ENCODE results near the gene SRD5A3.
A peak's percentile ranks its signal among the peaks of the same experiment; 100 is the strongest.
"Not testable (repeated sequence)": the region's sequence is repeated elsewhere in the genome, so short reads cannot be mapped to it uniquely, and the experiment has no call there.

Gene SRD5A3

DNA sequence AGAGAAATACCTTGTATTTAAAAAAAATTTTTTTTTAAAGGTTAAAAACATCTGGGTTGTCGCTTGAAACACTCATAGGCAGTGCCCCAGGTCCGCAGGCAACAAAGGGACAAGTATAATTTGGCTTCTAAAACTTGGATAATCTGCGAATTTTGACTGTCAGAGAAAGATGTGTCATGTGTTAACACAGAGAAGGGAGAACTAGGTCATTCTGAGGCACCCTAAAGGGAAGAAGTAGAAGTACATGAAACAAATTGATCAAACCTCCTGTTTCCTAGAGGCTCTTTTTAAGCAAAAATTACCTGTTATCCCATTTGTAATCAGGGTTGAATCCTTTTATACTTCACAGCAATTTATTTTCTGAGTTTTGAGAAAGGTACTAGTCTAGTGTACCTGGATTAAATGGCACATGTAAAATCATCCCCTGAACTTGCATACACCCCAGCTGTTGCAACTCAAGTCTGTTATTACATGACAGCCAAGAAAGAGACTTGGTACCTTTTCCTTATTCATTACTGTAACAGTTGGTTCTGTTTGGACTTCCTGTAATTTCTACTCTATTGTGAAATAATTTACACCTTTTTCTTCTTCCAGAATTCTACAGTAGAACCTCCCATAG lies 1.7 kb downstream of the SRD5A3 start:
- DNase-seq, result no peak

DNA sequence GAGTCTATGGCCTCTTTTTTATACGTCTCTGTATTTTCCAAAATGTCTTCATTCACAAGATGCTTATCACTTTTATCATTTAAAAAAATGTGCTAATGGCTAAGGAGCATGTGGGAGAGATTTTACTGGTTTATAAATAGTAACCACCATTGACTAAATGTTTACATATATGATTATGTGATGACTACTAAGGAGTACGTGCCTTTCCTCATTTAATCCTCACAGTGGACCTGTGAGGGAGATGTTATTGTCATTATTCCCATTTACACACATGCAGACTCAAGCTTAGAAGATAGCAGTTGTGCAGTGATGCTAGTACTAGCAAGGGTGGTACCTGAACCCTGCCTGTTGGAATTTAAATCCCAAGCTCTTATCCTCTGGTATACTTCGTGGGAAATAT lies 2.4 kb downstream of the SRD5A3 start:
- DNase-seq, result no peak

DNA sequence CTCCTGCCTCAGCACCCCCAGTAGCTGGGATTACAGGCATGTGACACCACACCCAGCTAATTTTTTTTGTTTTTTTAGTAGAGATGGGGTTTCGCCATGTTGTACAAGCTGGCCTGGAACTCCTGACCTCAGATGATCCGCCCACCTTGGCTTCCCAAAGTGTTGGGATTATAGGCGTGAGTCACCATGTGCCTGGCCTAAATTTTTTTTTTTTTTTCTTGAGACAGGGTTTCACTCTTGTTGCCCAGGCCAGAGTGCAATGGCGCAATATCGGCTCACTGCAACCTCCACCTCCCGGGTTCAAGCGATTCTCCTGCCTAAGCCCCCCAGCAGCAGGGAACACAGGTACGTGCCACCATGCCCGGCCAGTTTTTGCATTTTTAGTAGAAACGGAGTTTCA lies 4.8 kb downstream of the SRD5A3 start:
- not testable (repeated sequence) for DNase-seq

DNA sequence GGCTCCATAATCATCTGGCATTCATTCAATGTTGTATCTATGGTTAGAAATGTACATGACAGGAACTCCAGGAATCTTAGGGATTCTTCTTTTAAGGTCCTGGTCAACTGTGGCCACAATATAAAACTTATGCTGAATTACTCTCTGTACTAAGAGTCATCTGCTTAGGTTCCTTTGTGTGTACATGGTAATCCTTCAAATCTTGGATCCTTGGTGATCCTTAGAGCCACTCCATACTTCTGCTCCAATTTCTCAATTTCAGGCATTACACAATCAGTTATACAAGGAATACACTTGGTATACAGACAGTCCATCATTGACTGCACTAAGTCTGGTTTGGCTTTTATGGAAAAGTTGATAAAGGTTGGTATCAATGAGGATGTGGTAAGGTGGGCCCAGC lies 5.8 kb downstream of the SRD5A3 start:
- DNase-seq, result no peak

DNA sequence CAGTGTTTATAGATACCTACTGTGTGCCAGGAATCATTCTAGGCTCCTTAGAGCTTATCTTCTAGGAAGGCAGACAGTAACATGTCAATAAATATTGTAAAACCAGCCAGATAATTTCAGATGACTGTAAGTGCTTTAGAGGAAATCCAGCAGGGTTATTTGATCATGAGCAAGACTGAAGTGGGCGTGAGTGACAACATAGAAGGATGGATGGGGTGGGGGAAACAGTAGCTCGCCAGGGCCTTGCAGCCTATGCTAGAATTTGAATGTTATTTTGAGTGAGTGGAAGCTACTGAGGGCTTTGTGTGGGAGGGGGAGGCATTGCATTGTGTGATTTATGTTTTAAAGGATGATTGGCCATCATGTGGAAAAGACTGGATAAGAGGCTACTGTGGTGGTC lies 6.7 kb downstream of the SRD5A3 start:
- DNase-seq, result no peak

DNA sequence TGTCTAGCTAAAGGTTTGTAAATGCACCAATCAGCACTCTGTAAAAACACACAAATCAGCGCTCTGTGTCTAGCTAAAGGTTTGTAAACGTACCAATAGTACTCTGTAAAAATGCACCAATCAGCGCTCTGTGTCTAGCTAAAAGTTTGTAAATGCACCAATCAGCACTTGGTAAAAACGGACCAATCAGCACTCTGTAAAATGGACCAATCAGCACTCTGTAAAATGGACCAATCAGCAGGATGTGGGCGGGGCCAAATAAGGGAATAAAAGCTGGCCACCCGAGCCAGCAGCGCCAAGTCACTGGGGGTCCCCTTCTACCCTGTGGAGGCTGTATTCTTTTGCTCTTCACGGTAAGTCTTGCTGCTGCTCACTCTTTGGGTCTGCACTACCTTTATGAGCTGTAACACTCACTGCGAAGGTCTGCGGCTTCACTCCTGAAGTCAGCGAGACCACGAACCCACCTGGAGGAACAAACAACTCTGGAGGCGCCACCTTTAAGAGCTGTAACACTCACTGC lies 7.2 kb downstream of the SRD5A3 start:
- not testable (repeated sequence) for DNase-seq

DNA sequence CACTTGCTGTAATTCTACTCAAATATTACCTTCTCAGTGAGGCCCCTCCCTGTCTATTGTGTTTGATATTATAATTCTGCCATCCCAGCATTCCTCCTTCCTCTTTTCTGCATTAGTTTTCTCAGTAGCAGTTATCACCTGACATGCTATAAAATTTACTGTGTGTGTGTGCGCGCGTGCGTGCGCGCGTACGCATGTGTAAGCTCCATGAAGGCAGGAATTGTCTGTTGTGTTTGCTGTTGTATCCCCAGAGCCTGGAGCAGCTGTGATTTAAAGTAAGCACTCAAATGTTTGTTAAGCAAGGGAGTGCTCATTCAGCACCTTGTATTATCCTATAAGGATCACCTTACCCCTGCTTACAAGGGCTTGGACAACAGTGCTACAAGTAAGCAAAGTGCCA lies 8.6 kb downstream of the SRD5A3 start:
- DNase-seq, result no peak

DNA sequence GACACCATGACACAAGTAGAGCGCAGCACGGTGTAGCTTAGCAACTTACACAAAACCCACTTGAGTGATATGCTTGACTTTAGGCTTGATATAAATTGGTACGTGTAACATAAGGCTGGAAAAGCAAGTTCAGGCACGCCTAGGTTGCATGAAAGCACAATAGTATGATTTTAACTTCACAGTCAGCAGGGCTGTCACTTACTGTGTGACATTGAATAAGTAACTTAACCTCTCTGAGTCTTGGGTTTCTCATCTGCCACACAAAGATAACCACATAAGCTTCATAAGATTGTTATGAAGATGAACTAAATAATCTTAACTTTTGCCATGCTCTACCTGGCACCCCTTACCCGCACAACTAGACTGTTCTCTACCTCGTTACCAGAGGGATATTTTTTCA lies 9.5 kb downstream of the SRD5A3 start:
- peak in 2 of 3 experiments; percentile 22 to 36 for DNase-seq

DNA sequence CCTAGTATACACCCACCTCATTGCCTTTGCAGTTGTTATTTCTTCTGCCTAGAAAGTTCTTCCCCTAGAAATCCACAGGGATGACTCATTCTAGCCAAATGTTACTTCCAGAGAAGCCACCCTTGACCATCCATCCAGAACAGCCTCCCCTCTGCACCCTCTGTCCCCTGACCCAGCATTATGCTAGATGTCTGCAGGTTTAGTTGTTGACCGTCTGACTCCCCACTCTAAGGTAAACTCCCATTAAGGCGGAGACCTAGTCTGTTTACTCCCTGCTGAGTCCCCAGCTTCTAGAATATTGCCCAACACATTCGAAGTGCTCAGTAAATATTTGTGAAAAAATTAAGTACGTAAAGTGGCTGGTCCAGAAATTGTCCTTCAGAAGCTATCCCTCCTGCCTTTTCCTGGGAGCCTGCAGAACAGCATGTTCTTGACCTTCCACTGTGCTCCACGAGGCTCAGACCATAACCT lies 11.0 kb downstream of the SRD5A3 start:
- DNase-seq, result peak in 1 of 3 experiments; percentile 39

DNA sequence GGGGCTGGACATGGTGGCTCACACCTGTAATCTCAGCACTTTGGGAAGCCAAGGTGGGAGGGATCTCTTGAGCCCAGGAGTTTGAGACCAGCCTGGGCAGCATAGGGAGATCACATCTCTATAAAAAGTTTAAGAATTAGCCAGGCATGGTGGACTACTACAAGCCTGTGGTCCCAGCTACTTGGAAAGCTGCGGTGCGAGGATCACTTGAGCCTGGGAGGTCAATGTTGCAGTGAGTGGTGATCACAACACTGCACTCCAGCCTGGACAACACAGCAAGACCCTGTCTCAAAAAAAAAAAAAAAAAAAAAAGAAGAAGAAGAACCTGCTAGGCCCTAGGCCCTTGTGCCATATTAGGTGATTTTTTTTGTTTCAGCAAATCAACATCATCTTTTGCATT lies 12.2 kb downstream of the SRD5A3 start:
- DNase-seq, result no peak

DNA sequence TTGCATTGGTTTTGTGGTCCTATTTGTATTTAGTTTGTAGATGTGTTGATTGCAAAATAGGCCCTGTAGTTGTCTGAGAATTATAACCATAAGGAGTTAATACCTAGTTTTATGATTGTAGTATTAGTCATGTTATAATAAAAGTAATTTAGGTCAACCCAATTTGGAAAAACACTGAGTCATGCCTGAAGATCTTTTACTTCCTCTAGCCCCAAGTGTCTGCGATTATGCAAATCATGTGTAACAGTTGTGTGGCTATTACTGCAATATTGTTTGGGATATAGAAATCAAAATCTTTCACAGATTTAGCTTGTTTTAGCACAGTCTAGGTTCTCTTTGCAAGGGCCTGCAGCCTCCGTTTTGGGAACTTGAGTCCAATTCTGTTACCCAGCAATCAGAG lies 12.6 kb downstream of the SRD5A3 start:
- no peak for DNase-seq

DNA sequence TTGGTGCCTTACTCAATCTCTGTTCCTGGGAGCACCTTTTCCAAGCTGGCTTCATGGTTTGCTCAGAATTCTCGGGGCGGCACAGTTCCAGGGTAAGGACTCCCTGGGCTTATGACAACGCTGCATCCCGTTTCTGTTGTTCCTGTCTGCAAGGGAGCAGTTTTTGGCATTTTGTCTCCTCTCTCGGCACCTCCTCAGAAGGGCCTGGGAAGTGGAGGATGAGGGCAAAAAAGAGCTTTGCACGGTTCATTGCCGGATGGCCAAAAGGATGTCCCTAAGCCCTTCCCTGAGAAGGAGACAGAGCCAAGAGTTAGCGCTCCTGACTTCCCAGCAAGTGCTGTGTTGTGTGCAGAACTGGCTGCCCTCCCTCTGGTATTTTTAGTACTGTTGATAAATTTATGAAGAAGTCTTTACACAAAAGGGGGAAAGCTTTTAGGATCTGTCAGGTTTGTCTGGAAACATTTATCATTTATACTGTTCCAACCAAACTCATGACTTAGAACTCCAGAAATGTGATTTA lies 13.4 kb downstream of the SRD5A3 start:
- no peak for DNase-seq

DNA sequence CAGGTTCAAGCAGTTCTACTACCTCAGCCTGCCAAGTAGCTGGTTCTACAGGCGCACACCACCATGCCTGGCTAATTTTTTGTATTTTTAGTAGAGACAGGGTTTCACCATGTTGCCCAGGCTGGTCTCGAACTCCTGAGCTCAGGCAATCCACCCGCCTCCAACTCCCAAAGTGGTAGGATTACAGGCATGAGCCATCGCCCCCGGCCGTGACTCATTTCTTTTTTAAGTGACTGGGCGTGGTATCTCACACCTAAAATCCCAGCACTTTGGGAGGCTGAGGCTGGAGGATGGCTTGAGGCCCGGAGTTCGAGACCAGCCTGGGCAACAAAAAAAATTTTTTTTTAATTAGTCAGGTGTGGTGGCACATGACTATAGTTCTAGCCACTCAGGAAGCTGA lies 16.9 kb downstream of the SRD5A3 start:
- not testable (repeated sequence) for DNase-seq

DNA sequence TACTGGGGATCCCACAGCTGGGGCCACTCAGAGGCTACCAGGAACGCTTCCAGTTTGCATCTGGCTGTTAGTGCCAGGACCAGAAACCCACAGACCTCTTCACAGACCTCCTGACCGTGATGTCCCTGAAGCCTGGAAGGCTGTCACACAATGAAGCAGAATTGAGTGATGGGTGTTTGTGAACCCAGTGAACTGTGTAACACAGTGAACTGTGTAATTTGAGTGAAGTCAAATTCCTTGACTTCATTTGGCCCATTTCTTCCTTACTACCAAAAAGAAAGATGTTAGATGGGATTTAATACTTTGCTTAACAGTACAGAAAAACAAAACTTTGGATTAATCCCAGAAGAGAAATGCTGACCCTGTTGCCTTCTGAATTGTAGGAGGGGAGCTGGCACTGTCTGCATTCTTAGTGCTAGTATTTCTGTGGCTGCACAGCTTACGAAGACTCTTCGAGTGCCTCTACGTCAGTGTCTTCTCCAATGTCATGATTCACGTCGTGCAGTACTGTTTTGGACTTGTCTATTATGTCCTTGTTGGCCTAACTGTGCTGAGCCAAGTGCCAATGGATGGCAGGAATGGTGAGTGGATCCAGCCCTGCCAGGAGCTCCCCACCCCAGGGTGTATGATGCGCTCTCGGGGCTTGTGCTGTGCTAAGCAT lies 17.8 kb downstream of the SRD5A3 start:
- no peak for DNase-seq

DNA sequence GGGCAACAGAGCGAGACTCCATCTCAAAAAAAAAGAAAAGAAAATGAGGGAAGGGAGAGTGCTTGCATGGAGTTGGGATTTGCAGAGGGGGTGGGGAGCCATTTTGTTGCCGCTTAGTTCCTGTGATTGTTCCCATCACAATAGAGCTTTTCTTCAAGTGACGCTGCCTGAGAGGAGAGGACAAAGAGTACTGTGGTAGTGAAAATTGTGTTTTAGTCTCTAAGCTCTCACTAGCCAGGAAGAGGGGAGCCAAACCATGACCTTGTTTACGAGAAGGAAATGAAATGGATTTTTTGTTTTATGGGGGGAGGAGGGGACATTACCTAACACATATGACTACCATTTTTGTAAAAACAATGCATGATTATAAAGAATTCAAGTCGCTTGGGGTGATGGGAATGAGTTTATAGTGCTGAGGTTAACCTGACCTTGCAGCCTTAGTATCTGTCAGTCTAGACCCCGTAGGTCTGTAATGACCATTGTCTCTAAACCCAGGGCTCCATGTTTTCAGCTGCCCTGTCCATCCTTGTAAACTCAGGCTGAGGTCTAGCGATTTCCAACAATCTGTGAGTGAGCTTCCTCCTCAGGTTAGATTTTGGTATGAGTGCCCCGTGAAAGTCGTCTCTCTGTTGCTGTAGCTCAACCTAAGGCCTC lies 18.8 kb downstream of the SRD5A3 start:
- no peak for DNase-seq

DNA sequence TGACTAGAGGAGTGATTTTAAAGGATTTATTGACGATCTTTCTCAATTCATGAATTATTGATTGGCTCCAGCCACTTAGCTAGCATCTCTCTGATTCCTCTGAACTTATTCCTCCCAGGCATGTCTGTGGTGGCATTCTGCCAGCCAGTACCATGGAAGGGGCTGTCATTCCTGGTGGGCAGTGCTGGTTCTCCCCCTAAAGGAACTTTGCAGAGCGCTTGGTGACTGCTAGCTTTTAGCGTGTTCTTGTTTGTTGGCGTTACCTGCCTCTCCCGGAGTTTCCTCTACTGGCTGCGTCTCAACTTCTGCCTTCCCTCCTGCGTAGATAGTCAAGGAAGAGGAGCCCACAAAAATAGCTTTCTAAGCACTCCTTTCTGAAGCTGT lies 19.3 kb downstream of the SRD5A3 start:
- no peak for DNase-seq

DNA sequence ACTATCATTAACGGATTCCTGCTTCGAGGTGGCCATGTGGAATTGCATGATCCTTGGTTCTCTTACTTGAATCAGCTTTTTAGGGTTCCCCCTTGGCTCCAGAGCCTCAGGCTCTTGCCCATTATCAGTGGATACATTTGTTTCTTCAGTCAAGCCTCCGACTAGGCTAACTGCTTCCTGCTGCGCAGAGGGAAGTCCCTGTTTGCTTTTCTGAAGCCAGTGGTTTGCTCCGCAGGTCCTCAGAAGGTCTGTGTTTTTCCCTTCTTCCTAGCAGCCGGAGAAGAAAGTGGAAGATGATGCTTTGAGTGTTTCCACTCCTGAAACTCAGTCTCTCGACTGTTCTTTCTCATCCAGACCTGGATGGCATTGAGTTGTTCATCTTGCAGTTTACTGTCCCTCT lies 20.6 kb downstream of the SRD5A3 start:
- no peak for DNase-seq

DNA sequence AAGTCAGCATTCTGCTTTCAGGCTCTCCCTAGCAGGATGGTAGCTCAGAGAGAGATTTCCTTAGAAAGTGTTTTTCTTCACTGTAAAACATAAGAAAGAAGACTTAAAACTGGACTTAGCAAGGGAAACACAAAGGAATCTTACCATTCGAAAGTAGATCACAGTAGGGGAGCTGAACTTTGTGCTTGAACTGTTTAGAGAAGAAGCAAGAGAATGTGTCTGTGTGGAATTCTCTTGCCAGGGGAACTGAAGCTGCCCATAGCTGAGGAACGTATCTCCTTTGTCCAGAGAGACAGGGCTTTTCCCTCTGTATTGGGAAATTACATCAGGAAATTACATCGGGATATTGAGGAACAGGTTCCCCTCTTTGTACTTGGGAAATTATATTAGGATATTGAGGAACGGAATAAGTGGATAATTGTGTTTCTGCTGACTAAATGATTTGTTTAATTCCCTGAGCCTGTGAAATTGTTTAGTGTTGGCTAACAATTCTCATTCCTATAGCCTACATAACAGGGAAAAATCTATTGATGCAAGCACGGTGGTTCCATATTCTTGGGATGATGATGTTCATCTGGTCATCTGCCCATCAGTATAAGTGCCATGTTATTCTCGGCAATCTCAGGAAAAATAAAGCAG lies 21.2 kb downstream of the SRD5A3 start:
- DNase-seq, result no peak

DNA sequence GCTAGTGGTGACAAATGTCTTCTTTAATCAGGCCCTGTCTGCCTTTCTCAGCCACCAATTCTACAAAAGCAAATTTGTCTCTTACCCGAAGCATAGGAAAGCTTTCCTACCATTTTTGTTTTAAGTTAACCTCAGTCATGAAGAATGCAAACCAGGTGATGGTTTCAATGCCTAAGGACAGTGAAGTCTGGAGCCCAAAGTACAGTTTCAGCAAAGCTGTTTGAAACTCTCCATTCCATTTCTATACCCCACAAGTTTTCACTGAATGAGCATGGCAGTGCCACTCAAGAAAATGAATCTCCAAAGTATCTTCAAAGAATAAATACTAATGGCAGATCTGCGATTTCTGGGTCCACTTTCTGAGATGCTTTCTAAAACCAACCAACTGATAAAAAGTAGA lies 23.9 kb downstream of the SRD5A3 start:
- DNase-seq, result no peak

DNA sequence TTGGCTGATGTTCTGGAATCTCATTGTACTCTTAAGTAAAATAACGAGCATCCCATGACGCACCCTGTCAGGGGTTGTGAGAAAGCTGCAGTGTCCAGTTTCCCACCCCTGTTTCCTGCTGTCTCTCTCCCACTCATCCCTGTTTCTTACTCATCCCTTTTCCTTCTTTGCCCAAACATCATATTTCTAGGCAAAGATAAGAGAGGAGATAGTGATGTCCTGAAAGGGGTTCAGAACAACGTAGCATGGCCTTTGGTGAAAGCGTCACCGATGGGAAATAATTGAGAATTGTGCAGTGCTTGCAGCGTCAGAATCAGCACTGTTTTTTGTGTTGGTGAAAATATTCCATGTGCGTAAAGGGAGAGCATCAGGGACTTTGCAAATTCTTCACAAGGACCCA lies 26.2 kb downstream of the SRD5A3 start:
- DNase-seq, result no peak

DNA sequence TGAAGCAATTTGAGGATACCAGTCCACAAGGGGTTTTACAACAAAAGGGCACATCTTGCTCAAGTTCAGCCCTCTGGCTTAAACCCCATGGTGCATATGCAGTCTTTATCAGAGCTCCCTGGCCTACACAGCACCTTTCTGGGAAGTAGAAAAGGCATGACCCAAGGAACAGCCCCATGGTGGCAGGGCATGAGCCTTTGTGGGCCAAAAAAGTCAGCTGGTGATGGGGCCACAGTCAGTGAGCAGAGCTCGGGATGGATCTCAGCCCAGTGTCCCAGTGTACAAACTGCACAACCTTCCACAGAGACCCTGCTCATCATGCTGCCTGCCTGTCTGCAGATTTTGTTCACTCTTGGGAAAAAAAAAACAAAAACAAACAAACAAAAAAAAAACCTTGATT lies 27.4 kb downstream of the SRD5A3 start:
- DNase-seq, result no peak

DNA sequence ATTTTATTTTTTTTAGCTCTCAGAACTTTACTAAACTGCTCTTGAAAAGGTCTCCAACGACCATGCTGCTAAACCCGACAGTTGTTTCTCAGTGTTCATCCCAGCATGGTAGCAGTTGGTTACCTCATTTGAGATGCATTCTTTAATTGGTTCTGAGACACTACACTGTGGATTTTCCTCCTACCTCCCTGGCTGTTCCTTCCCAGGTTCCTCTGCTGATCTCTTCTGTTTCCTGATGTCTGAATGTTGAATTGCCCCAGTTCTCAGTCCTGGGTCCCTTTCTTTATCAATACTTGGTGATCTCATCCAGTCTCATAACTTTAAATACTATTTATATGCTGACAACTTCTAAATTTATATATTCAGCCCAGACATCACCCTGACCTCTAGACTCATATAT lies 30.7 kb downstream of the SRD5A3 start:
- DNase-seq, result no peak

All from NCI-H1417 (cell line).